DOHH2 (cell line): ENCODE data around the gene INPP4A.

Experiments
- EZH2phosphoT487 ChIP-seq: fragments of 200-600 bp; sonication (generic); IDR thresholded peaks from 2 replicates; pipeline ENCODE4 v1.6.1; 2017; ENCODE audit warnings: borderline replicate concordance, mild to moderate bottlenecking, antibody characterized with exemption, low read length, moderate library complexity, mixed read lengths
- TF ChIP-seq, protein P1 (sequence below): fragments of 200-600 bp; sonication (generic); IDR thresholded peaks from one replicate; pipeline ENCODE4 v1.5.1; 2014; ENCODE audit warnings: antibody characterized with exemption, mild to moderate bottlenecking, low read depth, low read length; ENCODE audit not compliant: poor library complexity, severe bottlenecking

DNA sequence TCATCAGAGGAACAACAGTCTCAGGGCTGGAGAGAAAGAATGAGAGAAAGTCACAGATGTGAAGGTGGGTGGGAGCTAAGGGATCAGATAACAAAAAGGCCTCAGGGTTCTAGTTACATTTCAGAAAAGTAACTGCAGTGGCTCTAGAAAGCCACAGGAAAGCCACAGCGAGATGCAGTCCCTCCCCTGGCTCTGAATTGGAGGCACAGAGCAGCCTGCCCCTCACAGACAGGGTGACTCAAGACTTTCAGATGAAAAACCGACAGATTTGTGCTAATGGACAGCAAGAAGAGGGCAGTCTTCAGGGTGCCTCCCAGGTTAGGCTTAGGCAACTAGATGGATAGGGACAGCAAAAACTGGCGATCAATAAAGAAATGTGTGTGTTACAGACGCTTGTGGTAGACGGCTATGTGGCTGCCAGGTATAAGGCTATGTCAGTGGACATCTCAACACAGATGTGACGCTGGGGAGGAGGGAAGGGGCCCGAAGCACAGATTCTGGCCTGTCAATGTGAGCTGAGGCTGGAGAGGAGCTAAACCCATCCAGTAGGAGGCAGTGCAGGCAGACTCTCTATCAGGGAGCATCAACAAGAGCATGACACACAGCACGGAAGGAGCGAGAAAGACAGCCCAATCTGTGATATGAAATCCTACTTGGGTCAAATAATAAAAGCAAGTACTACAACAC is 189.9 kb downstream of the INPP4A start:
- TF ChIP-seq, protein P1, sequence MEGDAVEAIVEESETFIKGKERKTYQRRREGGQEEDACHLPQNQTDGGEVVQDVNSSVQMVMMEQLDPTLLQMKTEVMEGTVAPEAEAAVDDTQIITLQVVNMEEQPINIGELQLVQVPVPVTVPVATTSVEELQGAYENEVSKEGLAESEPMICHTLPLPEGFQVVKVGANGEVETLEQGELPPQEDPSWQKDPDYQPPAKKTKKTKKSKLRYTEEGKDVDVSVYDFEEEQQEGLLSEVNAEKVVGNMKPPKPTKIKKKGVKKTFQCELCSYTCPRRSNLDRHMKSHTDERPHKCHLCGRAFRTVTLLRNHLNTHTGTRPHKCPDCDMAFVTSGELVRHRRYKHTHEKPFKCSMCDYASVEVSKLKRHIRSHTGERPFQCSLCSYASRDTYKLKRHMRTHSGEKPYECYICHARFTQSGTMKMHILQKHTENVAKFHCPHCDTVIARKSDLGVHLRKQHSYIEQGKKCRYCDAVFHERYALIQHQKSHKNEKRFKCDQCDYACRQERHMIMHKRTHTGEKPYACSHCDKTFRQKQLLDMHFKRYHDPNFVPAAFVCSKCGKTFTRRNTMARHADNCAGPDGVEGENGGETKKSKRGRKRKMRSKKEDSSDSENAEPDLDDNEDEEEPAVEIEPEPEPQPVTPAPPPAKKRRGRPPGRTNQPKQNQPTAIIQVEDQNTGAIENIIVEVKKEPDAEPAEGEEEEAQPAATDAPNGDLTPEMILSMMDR = peak; percentile 61
- no peak for TF ChIP-seq EZH2phosphoT487
